ENCODE results near the gene PDGFD. TPM values are rescaled to one million over a fixed set of nuclear protein-coding genes. Genes with fewer than 3 reads are reported as not detected.

The PDGFD gene
- total RNA-seq, 2 experiments from 2014 or later, result 0.11 to 0.13 TPM

DNA sequence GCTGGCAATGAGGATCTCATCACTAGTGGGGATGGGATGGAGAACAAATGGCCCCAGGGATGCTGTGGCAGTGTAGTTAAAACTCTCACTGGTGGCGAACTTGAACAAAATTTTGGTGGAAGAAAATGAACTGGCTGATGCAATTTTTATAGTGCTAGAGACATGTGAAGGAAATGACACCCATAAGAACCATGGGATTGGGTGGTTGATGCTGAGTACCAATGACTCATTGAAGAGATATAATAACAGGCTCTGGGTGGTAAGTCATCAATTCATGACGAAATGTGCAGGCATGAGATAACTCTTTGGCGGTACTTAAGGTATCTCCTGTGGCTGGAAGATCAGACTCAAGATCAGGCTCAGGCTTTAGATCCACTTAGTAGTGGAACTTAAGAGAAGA is 300.4 kb downstream of the PDGFD start:
- POLR2A ChIA-PET, result no interaction called here
- CTCF ChIA-PET, result no interaction called here

- ChIA-PET POLR2A (no interaction called here), CTCF (no interaction called here)
Observed at GRCh38 chr11:103862802-103863174, 301.2 kb downstream of the PDGFD start.

DNA sequence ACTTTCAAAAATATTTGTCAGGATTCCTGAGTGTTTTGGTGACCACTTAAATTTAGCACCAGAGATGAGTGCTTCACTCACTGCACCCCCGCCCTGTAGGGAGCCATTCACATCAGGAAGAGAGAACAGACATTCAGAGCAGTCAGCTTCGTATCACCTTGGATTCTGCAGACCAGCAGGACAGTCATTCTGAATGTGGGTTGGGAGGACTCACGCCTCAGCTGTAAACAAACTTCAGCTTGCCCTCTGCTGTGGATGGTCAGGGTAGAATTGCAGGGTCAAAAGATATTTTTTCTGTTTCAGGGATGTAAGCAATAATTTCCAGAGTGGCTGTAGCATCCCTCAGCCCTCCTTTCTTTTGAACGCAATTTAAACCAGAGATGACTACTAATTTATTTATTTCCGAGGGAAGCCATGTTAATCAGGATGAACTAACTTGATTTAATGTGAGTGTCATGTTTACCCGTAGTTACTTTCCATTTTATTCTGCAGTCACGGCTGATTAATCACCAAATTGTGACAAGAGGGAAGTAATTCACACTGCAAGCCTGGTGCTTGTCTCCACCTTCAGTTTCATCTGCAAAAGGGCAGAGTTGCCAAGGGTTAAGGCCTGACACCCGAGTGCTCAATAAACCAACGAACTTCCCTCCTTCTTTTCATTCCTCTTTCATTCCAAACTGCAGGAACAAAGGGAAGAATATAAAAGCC is 301.7 kb downstream of the PDGFD start:
- POLR2A ChIA-PET, result no interaction called here
- CTCF ChIA-PET, result no interaction called here

Other genes with a start within 250 kb of the PDGFD start
- gene DDI1, start 127.5 kb downstream of the PDGFD start, total RNA-seq, result not detected

Data from activated CD8-positive, alpha-beta memory T cell treated with anti-CD3 and anti-CD28 coated beads for 36 hours (primary cell).